HL-60 (cell line): ENCODE results near the gene TARM1.

Source experiments
- DNase-seq, 2 experiments: peaks; one replicate each; pipeline ENCODE4 v3.0.0-alpha.2; 2010 to 2020; ENCODE audit warnings: low read depth in 1 of 2, low spot score in 1 of 2
- H3K27ac ChIP-seq: fragments of 250-450 bp; sonication (Bioruptor Pico); replicated peaks from 2 replicates; pipeline ENCODE4 v1.5.1; 2020; ENCODE audit warnings: mild to moderate bottlenecking, moderate library complexity
- H3K27me3 ChIP-seq: fragments of 250-450 bp; sonication (Bioruptor Pico); 2 replicates; pipeline ENCODE4 v1.5.1; 2021; ENCODE audit warnings: mild to moderate bottlenecking, moderate library complexity; ENCODE audit not compliant: insufficient read depth, poor library complexity, severe bottlenecking
- H3K4me3 ChIP-seq: replicated peaks from 2 replicates; pipeline ENCODE4 v1.5.1; 2011; ENCODE audit warnings: mild to moderate bottlenecking, control low read depth, low read length; ENCODE audit not compliant: insufficient read depth
- CTCF ChIP-seq: IDR thresholded peaks from one replicate; pipeline ENCODE4 v1.5.1; 2011; ENCODE audit warnings: low read length, control low read depth, inconsistent platforms; ENCODE audit not compliant: insufficient read depth
- GABPA ChIP-seq: IDR thresholded peaks from 2 replicates; pipeline ENCODE4 v1.6.1; 2012; ENCODE audit warnings: low read depth
- POLR2AphosphoS5 ChIP-seq: IDR thresholded peaks from 2 replicates; pipeline ENCODE4 v1.6.1; 2012; ENCODE audit warnings: low read depth
- REST ChIP-seq: IDR thresholded peaks from 2 replicates; pipeline ENCODE4 v1.6.1; 2012; ENCODE audit warnings: low read depth; ENCODE audit not compliant: insufficient replicate concordance
- SPI1 ChIP-seq: IDR thresholded peaks from 2 replicates; pipeline ENCODE4 v1.6.1; 2012; ENCODE audit warnings: low read depth, mild to moderate bottlenecking, borderline replicate concordance

Gene TARM1

GRCh38 chr19:54128441-54128725 lies 47.2 kb upstream of the TARM1 start:
- H3K27me3 ChIP-seq: no peaks in the 10 kb centered on the region
- no peak overlapping the region for H3K27ac ChIP-seq
- TF ChIP-seq SPI1 (no peak), CTCF (no peak), POLR2AphosphoS5 (no peak), GABPA (no peak), REST (no peak)
- DNase-seq: no peak
- H3K4me3 ChIP-seq: no peak overlapping the region

- no peak overlapping the region for H3K4me3 ChIP-seq
Measured at GRCh38 chr19:54127688-54128440, 46.7 kb upstream of the TARM1 start.

GRCh38 chr19:54125713-54126112 lies 44.5 kb upstream of the TARM1 start:
- no peak for TF ChIP-seq SPI1
- no peak for TF ChIP-seq GABPA
- H3K27me3 ChIP-seq: no peaks in the 10 kb centered on the region
- DNase-seq: no peak
- no peak overlapping the region for H3K4me3 ChIP-seq
- no peak overlapping the region for H3K27ac ChIP-seq

More at GRCh38 chr19:54127688-54128440, 46.7 kb upstream of the TARM1 start:
- DNase-seq: no peak
- Histone ChIP-seq H3K27me3 (no peaks in the 10 kb centered on the region), H3K27ac (no peak overlapping the region)
- TF ChIP-seq GABPA (no peak), CTCF (no peak)

GRCh38 chr19:54124393-54124792 lies 43.2 kb upstream of the TARM1 start:
- no peak for DNase-seq
- TF ChIP-seq POLR2AphosphoS5 (no peak), REST (no peak), SPI1 (no peak), GABPA (no peak), CTCF (no peak)

More at GRCh38 chr19:54124393-54124792, 43.2 kb upstream of the TARM1 start:
- H3K27me3 ChIP-seq: no peaks in the 10 kb centered on the region
- H3K27ac ChIP-seq: no peak overlapping the region
- no peak overlapping the region for H3K4me3 ChIP-seq
